Stimulated activated CD4-positive, alpha-beta T cell treated with anti-CD3 and anti-CD28 coated beads, Interleukin-4, amount 100 ng/mL, for 24 hours (primary cell): ENCODE measurements around the gene FUT4.
"Not testable (repeated sequence)": the region's sequence is repeated elsewhere in the genome, so short reads cannot be mapped to it uniquely, and the experiment has no call there.

ENCODE experiments used
- DNase-seq: peaks from one replicate; pipeline ENCODE4 v3.0.0-alpha.2; 2020

The FUT4 gene

GRCh38 chr11:94543695-94544645, at the start of gene FUT4:
FUT4 (plus strand) TSS chr11:94543921; CDS start chr11:94544134, 213 bp downstream.
- peak; percentile 73 for DNase-seq

DNA sequence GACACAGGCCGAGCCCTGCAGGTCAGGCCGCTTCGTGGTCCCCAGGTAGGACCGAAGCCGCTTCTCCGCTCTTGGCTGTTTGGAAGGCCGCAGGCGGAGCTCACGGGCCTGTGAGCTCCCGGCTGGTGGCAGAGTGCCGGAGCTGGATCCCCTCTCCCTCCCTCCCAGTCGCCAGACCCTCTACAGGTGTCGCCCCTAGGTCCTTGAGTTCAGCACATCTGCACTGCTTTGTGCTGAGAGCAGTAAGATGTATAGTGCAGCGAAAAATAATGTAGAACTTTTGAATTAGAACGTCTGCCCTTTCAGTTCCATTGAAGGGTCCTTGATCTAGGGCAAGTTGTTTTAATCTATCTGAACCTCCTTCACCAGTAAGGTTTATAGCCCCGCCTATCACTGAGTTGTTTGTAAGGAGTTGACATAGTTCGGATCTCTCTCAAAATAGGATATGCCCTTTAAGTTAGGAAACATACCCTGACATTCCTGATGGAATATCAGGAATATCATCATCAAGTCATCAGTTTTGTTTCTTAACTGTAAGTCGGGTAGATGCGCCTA, 49.5 kb upstream of the FUT4 start:
- DNase-seq = no peak

DNA sequence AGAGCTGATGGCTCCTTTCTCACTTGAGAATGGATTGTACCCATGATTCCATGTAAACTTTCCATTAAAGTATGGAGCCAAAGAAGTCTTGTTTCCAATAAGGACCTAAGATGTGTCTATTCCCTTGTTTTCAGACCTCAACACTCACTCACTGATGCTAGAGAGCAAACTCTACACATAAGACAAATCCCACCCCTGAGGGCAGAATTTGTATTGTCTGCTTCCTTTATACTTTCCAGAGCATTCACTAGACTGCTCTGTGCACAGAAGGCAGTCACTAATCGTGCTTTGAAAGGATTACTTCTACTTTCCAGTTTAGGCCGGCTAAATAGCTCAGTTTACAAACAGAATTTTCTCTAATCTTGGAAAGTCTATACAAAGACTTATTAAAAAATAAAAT, 43.5 kb upstream of the FUT4 start:
- no peak for DNase-seq

DNA sequence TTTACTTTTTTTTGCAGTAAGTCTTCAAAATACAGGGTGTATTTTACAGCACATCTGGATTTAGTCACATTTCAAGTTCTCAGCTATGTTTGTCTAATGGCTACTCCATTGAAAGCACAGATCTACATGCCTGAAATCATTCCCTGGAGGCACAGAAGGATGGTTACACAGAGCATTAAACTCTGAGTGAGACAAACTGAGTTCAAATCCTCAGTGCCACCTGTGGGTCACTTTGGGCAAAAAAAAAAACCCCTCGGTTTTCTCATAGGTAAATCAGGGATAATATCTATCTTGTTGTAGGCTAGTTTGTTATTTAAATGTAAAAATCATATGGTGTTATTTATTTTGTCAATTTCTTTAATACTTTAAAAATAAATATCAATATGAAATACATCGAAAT, 42.2 kb upstream of the FUT4 start:
- DNase-seq = no peak

- no peak for DNase-seq
Measured at GRCh38 chr11:94504689-94505293, 38.9 kb upstream of the FUT4 start.

GRCh38 chr11:94506513-94506912, 37.2 kb upstream of the FUT4 start:
- DNase-seq = not testable (repeated sequence)

GRCh38 chr11:94507485-94507884, 36.2 kb upstream of the FUT4 start:
- DNase-seq = no peak

GRCh38 chr11:94511932-94512781, 31.6 kb upstream of the FUT4 start, which contains the start of gene C11orf97:
C11orf97 (plus strand) TSS chr11:94512461; CDS start chr11:94512529, 68 bp downstream.
- peak; percentile 49 for DNase-seq

GRCh38 chr11:94513091-94513490, 30.6 kb upstream of the FUT4 start:
- no peak for DNase-seq

DNA sequence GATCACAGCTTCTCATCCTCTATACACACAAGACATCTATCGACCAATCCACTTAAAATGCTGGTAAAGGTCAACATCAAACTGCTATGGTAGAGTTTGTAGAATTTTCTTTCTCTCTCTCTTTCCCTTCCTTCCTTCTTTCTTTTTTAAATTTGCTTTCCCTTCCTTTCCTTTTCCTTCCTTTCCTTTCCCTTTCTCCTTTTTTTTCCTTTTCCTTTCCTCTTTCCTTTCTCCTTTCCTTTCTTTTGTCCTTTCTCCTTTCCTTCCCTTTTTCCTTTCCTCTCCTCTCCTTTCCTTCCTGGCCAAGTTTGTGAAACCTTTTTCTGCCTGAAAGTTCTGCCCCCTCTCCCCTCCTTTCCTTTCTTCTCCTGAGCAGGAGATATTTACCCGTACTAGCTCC, 28.3 kb upstream of the FUT4 start:
- DNase-seq = no peak

DNA sequence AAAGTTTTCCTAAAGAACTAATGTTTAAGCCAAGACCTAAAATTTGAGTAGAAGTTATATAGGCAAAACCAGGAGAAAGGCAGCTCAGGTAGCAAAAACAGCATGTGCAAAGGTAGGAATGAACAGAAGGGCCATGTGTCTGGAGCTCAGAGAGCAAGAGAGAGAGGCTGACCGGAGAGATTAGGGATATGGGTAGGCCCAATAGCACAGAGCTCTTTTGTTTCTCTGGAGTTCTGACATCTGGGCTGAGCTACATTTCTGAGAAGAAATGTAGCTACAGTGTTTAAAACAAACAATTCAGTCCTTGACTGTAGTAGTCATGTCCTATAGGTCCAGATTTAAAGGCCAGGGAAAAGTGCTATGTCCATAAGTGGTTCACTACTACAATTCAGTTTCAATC, 27.0 kb upstream of the FUT4 start:
- DNase-seq = no peak

DNA sequence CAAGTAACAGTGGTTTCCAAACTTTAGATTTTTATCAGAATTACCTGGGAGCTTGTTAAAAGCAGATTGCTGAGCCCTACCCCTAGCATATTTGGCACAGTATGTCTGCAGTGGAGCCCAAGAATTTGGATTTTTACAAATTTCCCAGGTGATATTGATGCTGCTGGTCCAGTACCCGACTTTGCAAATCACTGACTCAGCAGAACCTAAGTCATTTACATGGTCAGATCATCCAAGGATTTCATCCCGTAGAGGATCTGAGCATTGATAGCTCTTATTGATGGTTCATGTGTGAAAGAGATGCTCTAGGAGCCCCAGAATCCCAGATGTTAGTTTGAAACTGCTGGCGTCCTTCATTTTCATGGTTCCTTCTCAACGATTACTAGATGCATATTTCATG, 25.4 kb upstream of the FUT4 start:
- no peak for DNase-seq

- DNase-seq = no peak
Measured at GRCh38 chr11:94519478-94520084, 24.1 kb upstream of the FUT4 start.

- DNase-seq = no peak
Measured at GRCh38 chr11:94521684-94522083, 22.0 kb upstream of the FUT4 start.

- DNase-seq = no peak
Measured at GRCh38 chr11:94524341-94524740, 19.4 kb upstream of the FUT4 start.

GRCh38 chr11:94525546-94526324, 18.0 kb upstream of the FUT4 start:
- no peak for DNase-seq

- no peak for DNase-seq
Measured at GRCh38 chr11:94526645-94527438, 16.9 kb upstream of the FUT4 start.

DNA sequence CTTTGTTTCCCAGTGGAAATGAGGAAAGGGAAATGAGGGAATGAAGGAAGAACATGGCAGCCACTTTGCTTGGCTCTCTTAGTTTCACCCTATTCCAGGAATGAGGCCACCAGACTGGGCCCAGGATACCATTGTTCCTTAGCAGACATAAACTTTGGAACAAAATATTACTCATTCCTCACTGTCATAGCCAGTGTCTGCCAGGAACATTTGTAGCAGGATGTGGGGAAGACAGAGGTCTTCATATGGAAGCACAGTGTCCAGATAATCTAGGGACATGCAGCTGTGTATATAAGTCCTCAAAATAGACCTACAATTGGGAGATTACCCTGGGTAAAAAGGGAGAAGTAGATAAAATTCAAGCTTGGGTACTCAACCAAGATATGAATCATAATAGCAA, 15.2 kb upstream of the FUT4 start:
- no peak for DNase-seq

GRCh38 chr11:94532211-94532610, 11.5 kb upstream of the FUT4 start:
- no peak for DNase-seq

- no peak for DNase-seq
Measured at GRCh38 chr11:94533206-94533605, 10.5 kb upstream of the FUT4 start.
